ENCODE measurements around the gene DNM3. TPM values are rescaled to one million over a fixed set of nuclear protein-coding genes. Genes with fewer than 3 reads are reported as not detected.
A peak's percentile ranks its signal among the peaks of the same experiment; 100 is the strongest.

Gene DNM3
- total and polyA plus RNA-seq, 9 of the 15 experiments (the other 6 are each of a cell fraction or from before 2014, with no cell fraction given) = 0.08 to 0.36 (median 0.22) TPM; not detected in 1

DNA sequence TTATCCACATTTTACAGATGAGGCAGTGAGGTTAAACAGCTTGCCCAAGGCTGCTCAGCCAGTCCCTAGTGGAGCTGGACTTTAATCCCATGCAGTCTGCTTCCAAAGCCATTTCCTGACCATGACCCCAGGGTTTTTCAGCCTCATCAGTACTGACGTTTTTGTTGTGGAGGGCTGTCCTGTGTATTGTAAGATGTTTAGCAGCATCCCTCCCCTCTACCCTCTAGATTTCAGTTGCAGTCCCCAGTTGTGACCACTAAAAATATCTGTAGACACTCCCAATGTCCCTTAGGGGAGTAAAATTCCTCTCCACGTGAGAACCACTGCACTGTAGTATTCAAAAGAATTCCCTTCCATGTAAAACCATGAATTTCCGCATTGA, 549.0 kb downstream of the DNM3 start:
- H3K4me2 ChIP-seq (ENCODE audit: insufficient read depth, low read length) = no peak overlapping the region
- no peak overlapping the region for H3K4me3 ChIP-seq
- no TSS peak for BruUV-seq (replicated peaks)
- FAIRE-seq (no peak), ATAC-seq (peak; percentile 29; the same call in 2 of the 3 replicates), DNase-seq (ENCODE audit: extremely low read depth in 1 of 4, low spot score in 3 of 4) (no peak)
- H4K20me1 ChIP-seq (replicated peaks; ENCODE audit: control insufficient read depth, insufficient read depth, low read length) = no peaks in the 10 kb centered on the region
- intact Hi-C loops (cut with micrococcal nuclease) (loop anchor here (10.0 kb wide), 1 partner anchor 735 kb away; the partner anchor contains the start of gene MYOC), in situ Hi-C loops (cut with MboI) (loop anchor here (10.0 kb wide), 1 partner anchor 585 kb away; no protein-coding TSS in a partner anchor)
- 3% methylated on average over 3 of the region's 3 CpGs for WGBS (ENCODE audit: insufficient coverage, low coverage, missing lambda C conversion rate)
- CTCF ChIA-PET (ENCODE audit: low intra/inter-chr PET ratio) = no interaction called here
- POLR2A ChIA-PET = interaction anchor here (1.2 kb wide), 1 partner anchor 9 kb away, joined by 3 read pairs; no protein-coding TSS in a partner anchor
- no peaks in the 10 kb centered on the region for H3K4me1 ChIP-seq (replicated peaks in 1 of 2; ENCODE audit: control insufficient read depth in 2 of 2, insufficient read depth in 2 of 2, low read length in 2 of 2)
- H3K27ac ChIP-seq (ENCODE audit: extremely low read depth, low read depth, low read length) = no peak overlapping the region
- H3K79me2 ChIP-seq (ENCODE audit: control insufficient read depth, insufficient read depth, low read length) = no peaks in the 10 kb centered on the region
- TF ChIP-seq RB1 (IDR thresholded peaks at IDR 0.05; ENCODE audit: low read depth) (no peak), ATF1 (CRISPR knock-in tag; IDR thresholded peaks at IDR 0.05) (no peak), ATF1 (tag; IDR thresholded peaks at IDR 0.05) (no peak), ZNF347 (CRISPR knock-in tag; IDR thresholded peaks at IDR 0.05; ENCODE audit: low read depth) (no peak)
- TF ChIP-seq, protein P1, sequence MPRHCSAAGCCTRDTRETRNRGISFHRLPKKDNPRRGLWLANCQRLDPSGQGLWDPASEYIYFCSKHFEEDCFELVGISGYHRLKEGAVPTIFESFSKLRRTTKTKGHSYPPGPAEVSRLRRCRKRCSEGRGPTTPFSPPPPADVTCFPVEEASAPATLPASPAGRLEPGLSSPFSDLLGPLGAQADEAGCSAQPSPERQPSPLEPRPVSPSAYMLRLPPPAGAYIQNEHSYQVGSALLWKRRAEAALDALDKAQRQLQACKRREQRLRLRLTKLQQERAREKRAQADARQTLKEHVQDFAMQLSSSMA (CRISPR knock-in tag; IDR thresholded peaks at IDR 0.05) = no peak
- H3K36me3 ChIP-seq (ENCODE audit: control insufficient read depth, insufficient read depth, low read length) = no peaks in the 10 kb centered on the region
- H2AFZ ChIP-seq (ENCODE audit: low read depth, low read length) = no peak overlapping the region
- no peak overlapping the region for H3K9ac ChIP-seq (ENCODE audit: insufficient read depth in 1 of 2, low read depth in 2 of 2, low read length in 2 of 2)
- peaks cover 5 to 23% of the 10 kb centered on the region in 2 experiments; a peak in 3 of 5 replicates for H3K27me3 ChIP-seq (ENCODE audit: control insufficient read depth in 2 of 2, insufficient read depth in 2 of 2, low read length in 2 of 2)
- H3K9me1 ChIP-seq (ENCODE audit: control insufficient read depth, insufficient read depth, low read length) = no peaks in the 10 kb centered on the region
- no peaks in the 10 kb centered on the region for H3K9me3 ChIP-seq (replicated peaks; ENCODE audit: control insufficient read depth, insufficient read depth, low read depth, low read length)
